DND-41 (cell line): Measurements from ENCODE around the gene SLC22A17.

Experiments used
- EZH2 ChIP-seq: IDR thresholded peaks from 3 replicates; pipeline ENCODE4 v1.6.1; 2012; ENCODE audit warnings: borderline replicate concordance, low read depth, mild to moderate bottlenecking, moderate library complexity, low read length, inconsistent platforms; ENCODE audit not compliant: severe bottlenecking
- TF ChIP-seq, protein P1 (sequence below): IDR thresholded peaks from 2 replicates; pipeline ENCODE4 v1.5.1; 2012; ENCODE audit warnings: borderline replicate concordance, low read length, moderate library complexity, mild to moderate bottlenecking; ENCODE audit not compliant: poor library complexity, severe bottlenecking; ENCODE audit errors: extremely low read depth

DNA sequence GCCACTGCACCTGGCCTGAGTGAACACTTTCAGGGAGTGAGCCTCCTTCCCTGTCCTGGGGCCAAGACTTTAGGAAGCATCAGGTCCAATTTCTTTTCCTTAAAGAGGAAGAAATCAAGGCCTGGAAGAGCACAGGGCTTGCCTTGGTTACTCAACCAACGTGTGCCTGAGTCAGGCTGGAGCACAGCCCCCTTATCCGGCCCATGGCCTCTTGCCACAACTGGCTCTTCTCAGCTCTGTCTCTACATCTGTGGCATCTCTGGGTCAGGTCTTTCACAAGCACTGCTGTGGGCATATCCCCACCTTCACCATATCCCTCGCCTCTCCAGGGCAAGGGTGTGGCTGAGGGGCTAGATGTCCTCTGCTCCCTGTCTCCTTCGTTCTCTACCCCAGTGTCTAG is 48.6 kb upstream of the SLC22A17 start:
- TF ChIP-seq, protein P1, sequence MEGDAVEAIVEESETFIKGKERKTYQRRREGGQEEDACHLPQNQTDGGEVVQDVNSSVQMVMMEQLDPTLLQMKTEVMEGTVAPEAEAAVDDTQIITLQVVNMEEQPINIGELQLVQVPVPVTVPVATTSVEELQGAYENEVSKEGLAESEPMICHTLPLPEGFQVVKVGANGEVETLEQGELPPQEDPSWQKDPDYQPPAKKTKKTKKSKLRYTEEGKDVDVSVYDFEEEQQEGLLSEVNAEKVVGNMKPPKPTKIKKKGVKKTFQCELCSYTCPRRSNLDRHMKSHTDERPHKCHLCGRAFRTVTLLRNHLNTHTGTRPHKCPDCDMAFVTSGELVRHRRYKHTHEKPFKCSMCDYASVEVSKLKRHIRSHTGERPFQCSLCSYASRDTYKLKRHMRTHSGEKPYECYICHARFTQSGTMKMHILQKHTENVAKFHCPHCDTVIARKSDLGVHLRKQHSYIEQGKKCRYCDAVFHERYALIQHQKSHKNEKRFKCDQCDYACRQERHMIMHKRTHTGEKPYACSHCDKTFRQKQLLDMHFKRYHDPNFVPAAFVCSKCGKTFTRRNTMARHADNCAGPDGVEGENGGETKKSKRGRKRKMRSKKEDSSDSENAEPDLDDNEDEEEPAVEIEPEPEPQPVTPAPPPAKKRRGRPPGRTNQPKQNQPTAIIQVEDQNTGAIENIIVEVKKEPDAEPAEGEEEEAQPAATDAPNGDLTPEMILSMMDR = no peak
- TF ChIP-seq EZH2 = no peak
